Ovary (tissue), 9 donors: ENCODE data around the gene KCNJ5. TPM values are rescaled to one million over a fixed set of nuclear protein-coding genes. Genes with fewer than 3 reads are reported as not detected.

ENCODE experiments used
- DNase-seq, 5 donors: peaks; one replicate each; pipeline ENCODE4 v3.0.0-alpha.2; 2019 to 2020
- H3K27ac ChIP-seq, 2 donors: fragments of 200-600 bp; one replicate each; pipeline versions ENCODE4 v1.5.1 to v1.8.0; 2019 to 2022
- H3K27me3 ChIP-seq: fragments of 200-600 bp; one replicate; pipeline ENCODE4 v1.8.0; 2022
- H3K36me3 ChIP-seq: fragments of 200-600 bp; sonication (generic); one replicate; pipeline ENCODE4 v1.5.1; 2019
- H3K4me1 ChIP-seq: one replicate; pipeline ENCODE4 v1.8.1; 2013; ENCODE audit warnings: mild to moderate bottlenecking, moderate library complexity; ENCODE audit not compliant: insufficient read depth
- H3K4me3 ChIP-seq: fragments of 200-600 bp; sonication (generic); one replicate; pipeline ENCODE4 v1.5.1; 2017
- H3K9me3 ChIP-seq, 2 donors: fragments of 200-600 bp in 1 of 2; sonication (generic) in 1 of 2; one replicate each; pipeline versions ENCODE4 v1.5.1 to v1.8.1; 2013 to 2019; ENCODE audit warnings: mild to moderate bottlenecking in 1 of 2, moderate library complexity in 1 of 2
- EP300 ChIP-seq: sonication (generic); formaldehyde crosslinking; IDR thresholded peaks from one replicate; pipeline ENCODE4 v1.6.1; 2017; ENCODE audit warnings: antibody characterized with exemption
- POLR2A ChIP-seq: fragments of 450-650 bp; IDR thresholded peaks from one replicate; pipeline ENCODE4 v1.6.1; 2017; ENCODE audit warnings: antibody characterized with exemption, mild to moderate bottlenecking, moderate library complexity
- WGBS, 3 donors: extraction: QIAGEN DNeasy Blood & Tissue Kit in 1 of 3; methylation state at CpG; one replicate each; pipeline versions ENCODE4 v1.1.5 to v1.1.7; 2013 to 2017; 5-methylcytosine and 5-hydroxymethylcytosine counted together
- intact Hi-C, 4 donors: fragments of 100-400 bp; cut with DNase I; formaldehyde crosslinking; loops; one replicate each; pipeline versions ENCODE4 v1.11.0 to v1.15.1; 2022 to 2023
- polyA plus RNA-seq, 2 donors: library from polyadenylated mRNA; stranded (reverse); fragments of 200-250 nt in 1 of 2; fragments of 350-450 nt in 1 of 2; fragmentation: Illumina TruSeq in 1 of 2; extraction: RNeasy Lipid Tissue Mini Kit (QIAGEN cat#74804) in 1 of 2; gene quantifications; one replicate each; pipeline ENCODE4 v1.2.3, GENCODE V29; 2013 to 2014
- total RNA-seq, 7 donors: library from RNA; depleted of rRNA in 2 of 7; stranded (reverse); fragments of >200 nt in 2 of 7; fragmentation: NEBNext Ultra II Directional in 3 of 7; extraction: Animal tissue kit (Norgen Biotek cat#: 25700) in 3 of 7; gene quantifications; one replicate each; pipeline versions ENCODE4 v1.1.0 to v1.2.4, GENCODE V29; 2016 to 2023
- TF ChIP-seq, protein P1 (sequence below), 3 donors: fragments of 450-650 bp in 2 of 3; fragments of 200-600 bp in 1 of 3; IDR thresholded peaks; one replicate each; pipeline versions ENCODE4 v1.5.1 to v1.8.0; 2016 to 2022; ENCODE audit warnings: antibody characterized with exemption in 3 of 3, mild to moderate bottlenecking in 1 of 3
- donor health status: DM: no; HTN: no; CAD: no; lungs with moderate emphysema.
- donor health status: DM: no; HTN: no; CAD: no.
- donor health status: Bipolar disorder and iron deficiency.
- donor health status: DM: yes; HTN: yes; CAD: no.
- donor health status: DM: no; HTN: no; CAD: no.
- donor health status: DM: yes; HTN: yes; CAD: no.

KCNJ5 gene
- total and polyA plus RNA-seq, 9 donors: 0.42 to 3.7 (median 2.0) TPM

DNA sequence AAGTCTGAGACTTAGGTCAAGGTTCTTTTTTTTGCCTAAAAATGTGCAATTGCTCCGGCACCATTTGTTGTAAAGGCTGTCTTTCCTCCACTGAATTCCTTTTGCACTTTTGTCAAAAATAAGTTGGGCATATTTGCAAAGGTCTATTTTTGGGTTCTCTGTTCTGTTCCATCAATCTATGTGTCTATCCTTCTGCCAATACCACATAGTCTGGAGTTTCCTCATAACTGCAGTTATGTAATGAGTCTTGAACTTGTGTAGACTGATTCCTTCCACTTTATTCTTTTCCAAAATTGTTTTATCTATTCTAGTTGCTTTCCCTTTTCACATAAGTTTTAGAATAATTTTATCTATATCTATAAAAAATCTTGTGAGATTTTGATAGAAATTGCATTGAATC lies 6.7 kb downstream of the KCNJ5 start:
- Histone ChIP-seq H3K36me3 (no peaks in the 10 kb centered on the region), H3K4me3 (no peak overlapping the region), H3K9me3 (no peaks in the 10 kb centered on the region), H3K27me3 (no peaks in the 10 kb centered on the region), H3K27ac (no peak overlapping the region), H3K4me1 (peaks cover 2% of the 10 kb centered on the region)
- DNase-seq: no peak
- intact Hi-C loops: no loop called here
- WGBS, 3 donors: 80 to 89% (median 87%) methylated on average over 1 of the region's 1 CpG
- TF ChIP-seq EP300 (no peak), POLR2A (no peak)
- TF ChIP-seq, protein P1, sequence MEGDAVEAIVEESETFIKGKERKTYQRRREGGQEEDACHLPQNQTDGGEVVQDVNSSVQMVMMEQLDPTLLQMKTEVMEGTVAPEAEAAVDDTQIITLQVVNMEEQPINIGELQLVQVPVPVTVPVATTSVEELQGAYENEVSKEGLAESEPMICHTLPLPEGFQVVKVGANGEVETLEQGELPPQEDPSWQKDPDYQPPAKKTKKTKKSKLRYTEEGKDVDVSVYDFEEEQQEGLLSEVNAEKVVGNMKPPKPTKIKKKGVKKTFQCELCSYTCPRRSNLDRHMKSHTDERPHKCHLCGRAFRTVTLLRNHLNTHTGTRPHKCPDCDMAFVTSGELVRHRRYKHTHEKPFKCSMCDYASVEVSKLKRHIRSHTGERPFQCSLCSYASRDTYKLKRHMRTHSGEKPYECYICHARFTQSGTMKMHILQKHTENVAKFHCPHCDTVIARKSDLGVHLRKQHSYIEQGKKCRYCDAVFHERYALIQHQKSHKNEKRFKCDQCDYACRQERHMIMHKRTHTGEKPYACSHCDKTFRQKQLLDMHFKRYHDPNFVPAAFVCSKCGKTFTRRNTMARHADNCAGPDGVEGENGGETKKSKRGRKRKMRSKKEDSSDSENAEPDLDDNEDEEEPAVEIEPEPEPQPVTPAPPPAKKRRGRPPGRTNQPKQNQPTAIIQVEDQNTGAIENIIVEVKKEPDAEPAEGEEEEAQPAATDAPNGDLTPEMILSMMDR (IDR thresholded peaks at IDR 0.05): no peak

DNA sequence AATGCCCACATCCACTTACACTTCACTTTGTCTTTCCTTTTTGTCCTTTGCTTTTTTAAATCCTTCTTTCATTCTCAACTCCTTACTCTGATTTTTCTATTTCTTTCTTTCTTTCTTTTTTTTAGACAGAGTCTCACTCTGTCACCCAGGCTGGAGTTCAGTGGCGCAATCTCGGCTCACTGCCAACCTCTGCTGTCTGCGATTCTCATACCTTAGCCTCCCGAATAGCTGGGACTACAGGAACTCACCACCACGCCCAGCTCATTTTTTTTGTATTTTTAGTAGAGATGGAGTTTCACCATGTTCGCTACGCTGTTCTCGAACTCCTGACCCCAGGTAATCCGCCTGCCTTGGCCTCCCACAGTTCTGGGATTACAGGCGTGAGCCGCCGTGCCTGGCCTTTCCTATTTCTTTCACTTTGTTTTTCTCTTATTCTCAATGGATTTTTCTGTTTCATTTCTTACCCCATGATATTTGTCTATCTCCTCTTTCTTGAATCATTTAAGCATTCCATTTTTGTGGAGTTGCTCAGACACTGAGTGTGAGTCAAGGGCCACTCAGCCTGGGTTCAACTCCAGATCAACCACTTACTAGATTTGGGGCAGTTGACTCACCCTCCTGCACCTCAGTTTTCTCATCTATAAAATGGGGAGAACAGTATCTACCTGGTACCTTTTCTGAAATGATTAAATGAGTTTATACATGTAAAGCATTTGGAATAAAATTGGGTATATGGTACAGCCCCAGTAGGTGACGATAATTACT lies 7.6 kb downstream of the KCNJ5 start:
- TF ChIP-seq, protein P1 (IDR thresholded peaks at IDR 0.05): no peak
- TF ChIP-seq POLR2A (no peak), EP300 (no peak)
- Histone ChIP-seq H3K9me3 (no peaks in the 10 kb centered on the region), H3K4me1 (peaks cover 2% of the 10 kb centered on the region), H3K27ac (no peak overlapping the region), H3K36me3 (no peaks in the 10 kb centered on the region), H3K27me3 (no peaks in the 10 kb centered on the region), H3K4me3 (no peak overlapping the region)
- 95 to 96% (median 95%) methylated on average over 13 of the region's 13 CpGs for WGBS, 3 donors
- intact Hi-C loops: no loop called here
- no peak for DNase-seq

DNA sequence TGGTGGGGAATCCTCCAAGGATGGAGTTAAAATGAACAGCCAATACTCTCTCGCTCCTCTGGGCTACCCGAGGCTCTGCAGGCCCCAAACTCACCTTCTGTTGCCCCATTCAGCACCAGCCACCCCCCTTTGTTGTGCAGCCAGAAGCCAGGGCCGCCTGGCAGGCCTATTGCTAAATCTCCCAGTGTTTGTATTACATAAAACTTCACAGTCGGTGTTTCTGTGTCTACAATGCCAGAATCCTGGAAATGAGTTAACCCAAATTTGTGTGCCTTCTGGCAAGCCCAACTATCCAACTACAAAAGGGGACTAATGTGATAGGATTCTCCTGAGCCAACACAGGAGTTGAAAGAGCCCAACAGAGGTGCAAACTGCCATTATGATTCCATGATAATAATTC lies 9.3 kb downstream of the KCNJ5 start:
- DNase-seq: no peak
- TF ChIP-seq, protein P1 (IDR thresholded peaks at IDR 0.05): no peak
- TF ChIP-seq POLR2A (no peak), EP300 (no peak)
- Histone ChIP-seq H3K4me1 (no peaks in the 10 kb centered on the region), H3K27me3 (no peaks in the 10 kb centered on the region), H3K36me3 (no peaks in the 10 kb centered on the region), H3K27ac (no peak overlapping the region), H3K4me3 (no peak overlapping the region), H3K9me3 (no peaks in the 10 kb centered on the region)
- WGBS, 3 donors: 60 to 67% (median 65%) methylated on average over 4 of the region's 4 CpGs
- intact Hi-C loops: no loop called here

DNA sequence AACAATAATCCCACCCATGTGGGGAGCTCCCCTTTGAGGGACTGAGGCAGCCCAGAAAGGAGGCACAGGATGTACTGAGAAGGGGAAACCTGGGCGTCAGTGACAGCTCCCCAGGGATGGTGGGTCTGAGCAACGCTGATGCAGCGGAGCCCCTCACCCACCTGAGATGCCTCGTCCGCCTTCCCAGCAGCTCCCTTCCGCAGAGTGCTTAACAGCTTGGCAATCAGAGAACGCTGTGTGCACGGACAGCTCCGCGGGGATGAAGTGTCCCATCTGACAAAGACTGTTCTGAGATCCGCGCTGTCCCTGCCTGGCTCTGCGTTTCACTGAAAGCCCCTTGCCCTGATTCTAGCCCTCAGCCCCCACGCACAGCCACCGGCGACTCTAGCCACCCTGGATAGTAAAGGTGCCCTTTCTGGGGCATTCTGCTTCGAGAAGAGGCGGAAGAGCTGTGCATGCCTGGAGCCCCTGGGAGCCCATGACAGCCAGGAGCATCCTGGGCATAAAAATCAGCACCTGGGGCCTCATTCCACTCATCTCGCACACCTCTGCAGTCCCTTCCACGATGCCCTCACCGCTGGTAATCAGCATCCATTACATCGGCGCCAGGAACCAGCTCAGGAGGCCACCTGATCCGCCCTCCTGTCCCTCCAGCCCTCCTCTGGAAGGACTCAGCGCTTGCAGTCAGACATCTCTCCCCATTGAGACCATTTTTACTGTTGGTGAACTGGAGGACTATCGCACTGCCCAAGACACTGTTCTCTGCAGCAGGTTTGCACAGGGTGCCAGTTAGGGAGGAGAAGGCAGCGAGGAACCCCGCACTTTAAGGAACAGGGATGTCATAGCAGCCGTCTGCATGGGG lies 10.7 kb downstream of the KCNJ5 start:
- Histone ChIP-seq H3K27ac (no peak overlapping the region), H3K27me3 (no peaks in the 10 kb centered on the region), H3K9me3 (no peaks in the 10 kb centered on the region), H3K36me3 (no peaks in the 10 kb centered on the region), H3K4me1 (no peaks in the 10 kb centered on the region), H3K4me3 (no peak overlapping the region)
- WGBS, 3 donors: 79 to 88% (median 86%) methylated on average over 29 of the region's 29 CpGs
- TF ChIP-seq POLR2A (no peak), EP300 (no peak)
- TF ChIP-seq, protein P1 (IDR thresholded peaks at IDR 0.05): no peak
- no peak for DNase-seq
- intact Hi-C loops: no loop called here
